B cell (primary cell): ENCODE measurements around the gene ASTE1. TPM values are rescaled to one million over a fixed set of nuclear protein-coding genes. Genes with fewer than 3 reads are reported as not detected.

Experiments used
- ATAC-seq: fragments of 200-7000 bp; cut with Tn5 transposase; one replicate; pipeline ENCODE4 v1.10.0; 2021; ENCODE audit warnings: low read depth, mild to moderate bottlenecking, moderate number of reproducible peaks, moderate library complexity
- CTCF ChIA-PET: fragments of 350-600 bp; sonication (Branson Sonifier 250); formaldehyde crosslinking; loops from one replicate; lab custom pipeline; 2021; ENCODE audit warnings: antibody characterized with exemption, inconsistent platforms; lab: Charles Lee
- POLR2A ChIA-PET: fragments of 350-600 bp; sonication (Branson Sonifier 250); formaldehyde crosslinking; loops from one replicate; lab custom pipeline; 2021; ENCODE audit warnings: antibody characterized with exemption; lab: Charles Lee
- DNase-seq: peaks from one replicate; pipeline ENCODE4 v3.0.0; 2013
- H2AFZ ChIP-seq: 2 replicates; pipeline ENCODE4 v1.6.1; 2012; ENCODE audit warnings: mild to moderate bottlenecking, low read depth, low read length; ENCODE audit not compliant: insufficient read depth, poor library complexity, severe bottlenecking
- H3K27ac ChIP-seq, 2 donors: 1 replicate in 1 of 2; 2 replicates in 1 of 2; pipeline ENCODE4 v1.5.1; 2012 to 2013; ENCODE audit warnings: low read length in 2 of 2, mild to moderate bottlenecking in 2 of 2, moderate library complexity in 1 of 2
- H3K27me3 ChIP-seq, 4 experiments: fragments of 200-600 bp in 1 of 4; sonication (generic) in 1 of 4; replicated peaks in 1 of 4; 1 replicate in 2 of 4; 2 replicates in 2 of 4; pipeline versions ENCODE4 v1.6.1 to v1.7.0; 2013 to 2016; ENCODE audit warnings: low read length in 3 of 4, mild to moderate bottlenecking in 2 of 4, mixed read lengths in 1 of 4, moderate library complexity in 1 of 4; ENCODE audit not compliant: insufficient read depth in 4 of 4, control insufficient read depth in 3 of 4; ENCODE audit errors: control extremely low read depth in 1 of 4
- H3K36me3 ChIP-seq, 2 experiments: replicated peaks in 1 of 2; 1 replicate in 1 of 2; 2 replicates in 1 of 2; pipeline versions ENCODE4 v1.6.1 to v1.7.1; 2013; ENCODE audit warnings: low read length in 1 of 2; ENCODE audit not compliant: insufficient read depth in 2 of 2, control insufficient read depth in 1 of 2; ENCODE audit errors: control extremely low read depth in 1 of 2, extremely low read depth in 1 of 2
- H3K4me1 ChIP-seq, 2 donors: fragments of 200-600 bp in 1 of 2; sonication (generic) in 1 of 2; 1 replicate in 1 of 2; 2 replicates in 1 of 2; pipeline versions ENCODE4 v1.5.1 to v1.6.1; 2013 to 2017; ENCODE audit warnings: low read length in 2 of 2; ENCODE audit not compliant: control insufficient read depth in 2 of 2, insufficient read depth in 2 of 2
- H3K4me2 ChIP-seq: replicated peaks from 2 replicates; pipeline ENCODE3; 2012; ENCODE audit warnings: mild to moderate bottlenecking, low read depth, low read length; ENCODE audit not compliant: poor library complexity, severe bottlenecking
- H3K4me3 ChIP-seq, 5 experiments: fragments of 200-600 bp in 1 of 5; sonication (generic) in 1 of 5; 1 replicate in 3 of 5; 2 replicates in 2 of 5; pipeline versions ENCODE4 v1.5.1 to v1.7.0; 2011 to 2016; ENCODE audit warnings: low read length in 4 of 5, mild to moderate bottlenecking in 4 of 5, low read depth in 2 of 5, control low read depth in 1 of 5, moderate library complexity in 1 of 5; ENCODE audit not compliant: insufficient read depth in 1 of 5; ENCODE audit errors: control extremely low read depth in 1 of 5, extremely low read depth in 1 of 5
- H3K79me2 ChIP-seq: fragments of 200-600 bp; sonication (generic); one replicate; pipeline ENCODE4 v1.6.0; 2016; ENCODE audit warnings: low read length; ENCODE audit not compliant: control insufficient read depth, insufficient read depth
- H3K9ac ChIP-seq: fragments of 200-600 bp; sonication (generic); 2 replicates; pipeline ENCODE4 v1.6.1; 2017; ENCODE audit warnings: mild to moderate bottlenecking, low read length, moderate library complexity
- H3K9me3 ChIP-seq, 3 donors: one replicate each; pipeline versions ENCODE4 v1.6.1 to v1.7.1; 2013; ENCODE audit warnings: low read length in 2 of 3; ENCODE audit not compliant: control insufficient read depth in 2 of 3, insufficient read depth in 1 of 3; ENCODE audit errors: control extremely low read depth in 1 of 3
- H4K20me1 ChIP-seq: 2 replicates; pipeline ENCODE4 v1.6.0; 2012; ENCODE audit warnings: mild to moderate bottlenecking, low read length; ENCODE audit not compliant: insufficient read depth, control insufficient read depth, poor library complexity, severe bottlenecking
- H3K27ac Mint-ChIP-seq: one replicate; pipeline ENCODE4 v1.8.0; 2021; ENCODE audit warnings: mixed read lengths
- H3K27me3 Mint-ChIP-seq: one replicate; pipeline ENCODE4 v1.8.0; 2021; ENCODE audit warnings: mixed read lengths
- H3K4me1 Mint-ChIP-seq: one replicate; pipeline ENCODE4 v1.8.0; 2021; ENCODE audit warnings: mixed read lengths
- H3K4me3 Mint-ChIP-seq: one replicate; pipeline ENCODE4 v1.8.0; 2021; ENCODE audit warnings: mixed read lengths
- H3K9me3 Mint-ChIP-seq: one replicate; pipeline ENCODE4 v1.8.0; 2022; ENCODE audit warnings: mixed read lengths; ENCODE audit not compliant: insufficient read depth
- CTCF ChIP-seq: fragments of 200-600 bp; IDR thresholded peaks from one replicate; pipeline ENCODE4 v1.8.0; 2022; ENCODE audit warnings: antibody characterized with exemption, mild to moderate bottlenecking
- EZH2 ChIP-seq: IDR thresholded peaks from 2 replicates; pipeline ENCODE4 v1.6.1; 2012; ENCODE audit warnings: borderline replicate concordance, low read depth, mild to moderate bottlenecking, moderate library complexity, low read length; ENCODE audit not compliant: insufficient read depth, poor library complexity, severe bottlenecking
- WGBS: methylation state at CpG from one replicate; pipeline ENCODE4 v1.1.5; 2013; ENCODE audit warnings: missing lambda C conversion rate; ENCODE audit not compliant: insufficient coverage; 5-methylcytosine and 5-hydroxymethylcytosine counted together
- intact Hi-C: fragments of 100-400 bp; cut with micrococcal nuclease; formaldehyde crosslinking; loops from one replicate; pipeline ENCODE4 v1.10.0; 2022
- polyA plus RNA-seq: library from polyadenylated mRNA; depleted of rRNA; stranded (reverse); fragments of >200 nt; gene quantifications from 2 replicates; pipeline ENCODE4 v1.2.3, GENCODE V29; 2012
- total RNA-seq, 2 donors: library from RNA; stranded (reverse); fragments of 120-200 nt in 1 of 2; gene quantifications; 1 replicate in 1 of 2; 2 replicates in 1 of 2; pipeline versions ENCODE4 v1.2.3 to v1.2.4, GENCODE V29; 2013 to 2022

ASTE1 gene
- total and polyA plus RNA-seq, 2 donors (not counting 1 experiment from before 2014, with no cell fraction given) = 7.3 to 21.8 TPM

DNA sequence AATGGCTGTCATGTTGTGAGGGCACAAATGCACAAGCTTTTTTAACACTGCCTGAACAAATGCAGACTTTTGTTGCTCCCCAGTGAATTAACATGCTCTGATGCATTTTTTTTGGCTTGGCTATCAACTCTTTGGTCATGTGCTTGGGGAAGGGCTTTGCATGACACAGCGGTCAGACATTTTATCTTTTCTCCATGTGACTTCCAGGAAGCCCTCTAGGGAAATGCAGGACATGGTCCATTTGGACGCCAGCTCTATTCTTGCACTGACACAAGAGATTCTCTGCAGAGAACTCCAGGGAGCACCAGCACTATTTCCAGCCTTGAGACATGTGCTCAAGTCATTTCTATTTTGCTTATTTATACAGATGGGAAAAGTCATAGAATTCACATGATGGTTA, 46.2 kb upstream of the ASTE1 start:
- no peaks in the 10 kb centered on the region for H3K4me1 ChIP-seq
- DNase-seq (no peak), ATAC-seq (no peak)
- Mint-ChIP-seq H3K27me3 (peaks cover 5% of the 10 kb centered on the region), H3K4me1 (no peaks in the 10 kb centered on the region), H3K4me3 (no peak overlapping the region), H3K9me3 (no peaks in the 10 kb centered on the region), H3K27ac (no peak overlapping the region)
- no peak overlapping the region for H3K4me3 ChIP-seq
- no peaks in the 10 kb centered on the region for H3K36me3 ChIP-seq
- peaks cover 0 to 3% (median 0%) of the 10 kb centered on the region in 4 experiments for H3K27me3 ChIP-seq
- POLR2A ChIA-PET = no interaction called here
- intact Hi-C loops = no loop called here
- no peak overlapping the region for H3K4me2 ChIP-seq
- no peak overlapping the region for H3K9ac ChIP-seq
- H3K9me3 ChIP-seq = no peaks in the 10 kb centered on the region
- no peak overlapping the region for H2AFZ ChIP-seq
- 77% methylated on average over 2 of the region's 2 CpGs for WGBS
- H3K79me2 ChIP-seq = no peaks in the 10 kb centered on the region
- TF ChIP-seq CTCF (no peak), EZH2 (no peak)
- CTCF ChIA-PET = no interaction called here
- H4K20me1 ChIP-seq = no peaks in the 10 kb centered on the region
- no peak overlapping the region for H3K27ac ChIP-seq

- peaks cover 0 to 3% (median 0%) of the 10 kb centered on the region in 4 experiments for H3K27me3 ChIP-seq
- no peaks in the 10 kb centered on the region for H4K20me1 ChIP-seq
- no peaks in the 10 kb centered on the region for H3K9me3 ChIP-seq
- no peak overlapping the region for H3K27ac Mint-ChIP-seq
- H3K4me2 ChIP-seq = no peak overlapping the region
- no peaks in the 10 kb centered on the region for H3K4me1 ChIP-seq
- no peak overlapping the region for H3K9ac ChIP-seq
- ChIA-PET POLR2A (no interaction called here), CTCF (no interaction called here)
- no peaks in the 10 kb centered on the region for H3K36me3 ChIP-seq
- peaks cover 5% of the 10 kb centered on the region for H3K27me3 Mint-ChIP-seq
- TF ChIP-seq CTCF = no peak
- TF ChIP-seq EZH2 = no peak
- DNase-seq (no peak), ATAC-seq (no peak)
- intact Hi-C loops = no loop called here
- WGBS = 40% methylated on average over 1 of the region's 2 CpGs
- no peak overlapping the region for H3K27ac ChIP-seq
- no peaks in the 10 kb centered on the region for H3K4me1 Mint-ChIP-seq
- no peaks in the 10 kb centered on the region for H3K9me3 Mint-ChIP-seq
- H3K4me3 Mint-ChIP-seq = no peak overlapping the region
- H2AFZ ChIP-seq = no peak overlapping the region
- no peaks in the 10 kb centered on the region for H3K79me2 ChIP-seq
- H3K4me3 ChIP-seq = no peak overlapping the region
These were observed 45.5 kb upstream of the ASTE1 start for GRCh38 chr3:131072099-131072559.
